Measurements from ENCODE around the gene RHBDF2. TPM values are rescaled to one million over a fixed set of nuclear protein-coding genes. Genes with fewer than 3 reads are reported as not detected.
A peak's percentile ranks its signal among the peaks of the same experiment; 100 is the strongest.
"Not testable (repeated sequence)": the region's sequence is repeated elsewhere in the genome, so short reads cannot be mapped to it uniquely, and the experiment has no call there.

The RHBDF2 gene
- total and polyA plus RNA-seq, 12 donors, result 6.5 to 33.1 (median 9.8) TPM

- ATAC-seq (peak; percentile 44 to 64 (median 52)), DNase-seq (peak; percentile 63 to 81)
- peak; percentile 97 to 100 (median 100) for TF ChIP-seq CTCF (IDR thresholded peaks at IDR 0.05)
- Histone ChIP-seq H3K36me3 (no peaks in the 10 kb centered on the region), H3K9me3 (no peaks in the 10 kb centered on the region), H3K27me3 (no peaks in the 10 kb centered on the region), H3K4me1 (peaks cover 15 to 42% (median 35%) of the 10 kb centered on the region in 9 donors), H3K27ac (no peak overlapping the region), H3K4me3 (no peak overlapping the region)
- intact Hi-C loops (cut with DNase I), result loop anchor here (1.0 to 10.0 kb wide), 11 partner anchors 23 to 104 kb away; no protein-coding TSS in a partner anchor
- 23 to 25% methylated on average over 35 of the region's 35 CpGs for WGBS, 2 donors
These were observed 22.1 kb upstream of the RHBDF2 start for GRCh38 chr17:76523084-76524037.

DNA sequence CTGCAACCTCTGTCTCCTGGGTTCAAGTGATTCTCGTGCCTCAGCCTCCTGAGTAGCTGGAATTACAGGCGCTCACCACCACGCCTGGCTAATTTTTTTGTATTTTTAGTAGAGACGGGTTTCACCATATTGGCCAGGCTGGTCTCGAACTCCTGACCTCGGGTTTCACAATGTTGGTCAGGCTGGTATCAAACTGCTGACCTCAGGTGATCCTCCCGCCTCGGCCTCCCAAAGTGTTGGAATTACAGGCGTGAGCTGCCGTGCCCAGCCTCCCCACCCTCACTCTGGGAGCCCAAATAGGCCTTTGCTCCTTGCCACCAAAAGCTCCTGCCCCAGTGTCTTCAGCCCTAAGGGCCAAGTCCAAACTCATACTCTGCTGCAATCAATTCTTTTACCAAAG is 20.5 kb upstream of the RHBDF2 start:
- intact Hi-C loops (cut with DNase I), result loop anchor here in 8 of 10 donors (2.0 to 10.0 kb wide), 7 partner anchors 25 to 106 kb away; no protein-coding TSS in a partner anchor
- Histone ChIP-seq H3K27ac (peak overlapping the region in 1 of 10 donors; percentile 4), H3K4me1 (peaks cover 11 to 29% (median 22%) of the 10 kb centered on the region in 9 donors)
- H3K27me3 ChIP-seq, H3K9me3 ChIP-seq, H3K36me3 ChIP-seq, DNase-seq, ATAC-seq, H3K4me3 ChIP-seq: not testable (repeated sequence)
- 90 to 95% methylated on average over 10 of the region's 10 CpGs for WGBS, 2 donors

GRCh38 chr17:76521262-76521661 is 20.0 kb upstream of the RHBDF2 start:
- Histone ChIP-seq H3K36me3 (no peaks in the 10 kb centered on the region), H3K4me1 (peaks cover 11 to 33% (median 24%) of the 10 kb centered on the region in 9 donors), H3K9me3 (no peaks in the 10 kb centered on the region), H3K27me3 (no peaks in the 10 kb centered on the region), H3K4me3 (no peak overlapping the region), H3K27ac (peak overlapping the region in 2 of 10 donors; percentile 4 to 22)
- ATAC-seq (no peak), DNase-seq (no peak)
- no peak for TF ChIP-seq CTCF (IDR thresholded peaks at IDR 0.05)
- 81 to 90% methylated on average over 7 of the region's 7 CpGs for WGBS, 2 donors
- intact Hi-C loops (cut with DNase I), result loop anchor here in 5 of 10 donors (5.0 to 10.0 kb wide), 3 partner anchors 101 to 106 kb away; no protein-coding TSS in a partner anchor

GRCh38 chr17:76519048-76519966 is 18.1 kb upstream of the RHBDF2 start:
- peak in 3 of 8 donors; percentile 5 to 34 (median 9) for ATAC-seq
- WGBS, 2 donors, result 62 to 64% methylated on average over 15 of the region's 15 CpGs

More at GRCh38 chr17:76519048-76519966, 18.1 kb upstream of the RHBDF2 start:
- Histone ChIP-seq H3K4me3 (no peak overlapping the region), H3K27me3 (no peaks in the 10 kb centered on the region), H3K4me1 (peaks cover under 1 to 42% (median 25%) of the 10 kb centered on the region in 9 donors), H3K9me3 (no peaks in the 10 kb centered on the region), H3K27ac (peak overlapping the region in 3 of 10 donors; percentile 41 to 49 (median 44)), H3K36me3 (no peaks in the 10 kb centered on the region)
- DNase-seq, result no peak
- no peak for TF ChIP-seq CTCF (IDR thresholded peaks at IDR 0.05)
- intact Hi-C loops (cut with DNase I), result no loop called here
